GM19467 (cell line): Measurements from ENCODE around the gene ST6GALNAC3.

Experiments used
- ATAC-seq: cut with Tn5 transposase; IDR thresholded peaks from one replicate; pipeline ENCODE4 v1.9.1; 2021; ENCODE audit warnings: mild to moderate bottlenecking, moderate library complexity; ENCODE audit not compliant: unreplicated experiment

Gene ST6GALNAC3

DNA sequence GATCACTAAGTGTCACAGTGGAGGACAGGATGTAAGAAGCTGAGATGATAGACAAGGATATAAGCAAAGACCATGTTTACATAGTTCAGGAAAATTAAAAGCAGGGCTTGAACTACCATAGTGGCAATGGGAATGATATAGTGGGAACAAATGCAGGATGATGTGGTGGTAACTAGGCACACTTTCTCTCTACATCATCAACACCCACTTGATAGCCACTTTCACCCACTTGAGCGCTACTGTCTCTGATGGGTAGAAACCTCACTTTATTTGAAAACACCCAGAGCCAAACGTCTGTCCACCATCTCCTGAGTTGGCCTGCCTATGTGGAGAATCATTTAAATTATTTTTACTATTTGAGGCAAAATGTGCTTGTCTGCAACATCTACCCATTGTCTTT lies 487.7 kb downstream of the ST6GALNAC3 start:
- no peak for ATAC-seq

DNA sequence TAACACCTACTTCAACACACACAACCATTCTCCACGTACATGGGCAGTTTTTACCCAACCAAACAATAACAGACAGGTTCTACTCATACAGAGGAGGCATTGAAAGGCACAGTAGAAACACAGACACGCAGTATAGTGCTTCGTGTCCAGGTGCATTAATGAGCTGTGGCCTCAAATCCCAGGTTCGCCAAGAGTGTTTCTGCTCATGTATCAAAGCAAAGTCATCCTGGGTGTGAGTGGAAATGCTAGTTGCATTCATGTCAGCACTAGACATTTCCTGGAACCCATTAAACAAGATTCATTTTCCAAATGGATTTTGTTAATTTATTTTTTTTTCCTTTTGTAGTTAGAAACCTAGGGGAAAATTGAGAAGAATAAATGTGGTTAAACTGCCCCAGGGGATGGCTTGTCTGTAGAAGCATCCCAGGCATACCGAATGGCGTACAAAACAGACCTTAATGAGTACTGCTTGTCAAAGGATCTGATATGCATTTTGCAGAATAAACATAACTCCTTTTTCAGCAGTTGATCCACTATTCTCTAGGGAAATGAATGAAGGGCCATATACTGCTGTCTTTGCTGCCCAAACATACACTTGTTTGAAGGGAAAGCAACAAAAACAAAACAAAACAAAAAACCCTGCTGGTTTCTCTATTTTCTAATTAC lies 494.2 kb downstream of the ST6GALNAC3 start:
- no peak for ATAC-seq

DNA sequence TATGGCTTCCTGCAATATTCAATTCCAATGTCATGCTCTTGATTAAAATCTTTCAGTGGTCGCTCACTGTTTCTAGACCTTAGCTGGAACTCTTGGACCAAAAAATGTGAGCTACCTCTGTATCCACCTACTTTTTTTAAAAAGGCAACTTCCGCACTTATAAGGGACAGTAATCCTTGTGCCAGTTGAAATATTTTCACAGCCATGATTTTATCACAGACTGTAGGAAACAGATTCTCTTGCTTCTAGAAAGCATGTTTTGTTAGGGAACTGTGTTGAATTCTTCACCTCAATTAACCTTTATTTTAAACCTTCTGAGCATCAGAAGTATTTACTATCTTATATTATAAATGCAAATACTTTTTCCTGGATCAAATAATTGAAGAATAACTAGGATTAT lies 496.7 kb downstream of the ST6GALNAC3 start:
- no peak for ATAC-seq

- ATAC-seq, result no peak
These were observed 497.7 kb downstream of the ST6GALNAC3 start for GRCh38 chr1:76572229-76572628.

GRCh38 chr1:76576876-76577524 lies 502.5 kb downstream of the ST6GALNAC3 start:
- ATAC-seq, result no peak

DNA sequence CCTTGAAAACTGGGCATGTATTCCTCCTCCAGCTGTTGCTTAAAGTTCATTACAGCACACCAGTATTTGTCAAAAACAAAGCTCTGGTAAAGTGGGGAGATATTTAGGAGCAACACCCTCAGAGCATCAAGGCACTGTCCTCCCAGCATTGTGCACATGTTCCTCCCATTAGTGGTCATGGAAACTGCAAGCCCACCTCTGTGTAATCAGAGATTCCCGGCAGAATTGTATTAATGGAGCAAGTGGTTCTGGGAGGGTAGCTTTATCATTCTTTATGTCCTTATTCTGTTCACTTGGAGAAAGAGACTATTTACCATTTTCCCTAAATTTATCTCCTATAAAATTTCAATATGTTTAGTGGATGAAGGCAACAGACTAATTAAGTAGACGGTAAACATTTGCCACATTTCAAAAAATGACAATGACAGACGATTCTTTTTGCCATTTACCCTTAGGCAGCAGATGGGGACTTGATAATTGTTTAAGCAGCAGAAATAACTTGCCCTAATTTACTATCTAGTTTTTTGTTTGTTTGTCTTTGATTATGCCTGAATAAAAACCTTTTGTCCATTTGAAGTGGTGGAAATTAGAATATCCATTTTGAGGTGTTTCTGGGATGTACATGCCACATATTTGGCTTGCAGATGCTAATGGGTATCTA lies 503.1 kb downstream of the ST6GALNAC3 start:
- ATAC-seq, result no peak

GRCh38 chr1:76580206-76580605 lies 505.7 kb downstream of the ST6GALNAC3 start:
- no peak for ATAC-seq

DNA sequence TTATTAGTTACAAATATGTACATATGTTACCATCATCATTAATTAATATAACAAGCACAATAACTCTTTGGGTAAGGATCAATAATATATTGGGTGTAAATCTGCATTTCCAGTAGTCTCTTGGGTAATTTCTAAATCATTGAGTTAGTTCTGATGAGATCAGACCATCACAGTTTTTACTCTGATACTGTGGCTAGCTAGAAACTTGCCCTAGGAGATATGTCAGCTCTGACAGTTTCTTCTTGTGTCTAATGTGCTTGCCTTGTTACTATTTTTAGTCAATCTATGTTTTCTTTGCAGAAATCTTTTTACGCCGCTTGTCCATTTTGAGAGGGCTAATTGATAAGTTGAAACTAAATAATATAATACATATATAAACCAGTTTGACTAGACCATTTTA lies 507.2 kb downstream of the ST6GALNAC3 start:
- ATAC-seq, result no peak

- no peak for ATAC-seq
These were observed 508.8 kb downstream of the ST6GALNAC3 start for GRCh38 chr1:76583235-76583868.

- no peak for ATAC-seq
These were observed 509.4 kb downstream of the ST6GALNAC3 start for GRCh38 chr1:76583875-76584477.

DNA sequence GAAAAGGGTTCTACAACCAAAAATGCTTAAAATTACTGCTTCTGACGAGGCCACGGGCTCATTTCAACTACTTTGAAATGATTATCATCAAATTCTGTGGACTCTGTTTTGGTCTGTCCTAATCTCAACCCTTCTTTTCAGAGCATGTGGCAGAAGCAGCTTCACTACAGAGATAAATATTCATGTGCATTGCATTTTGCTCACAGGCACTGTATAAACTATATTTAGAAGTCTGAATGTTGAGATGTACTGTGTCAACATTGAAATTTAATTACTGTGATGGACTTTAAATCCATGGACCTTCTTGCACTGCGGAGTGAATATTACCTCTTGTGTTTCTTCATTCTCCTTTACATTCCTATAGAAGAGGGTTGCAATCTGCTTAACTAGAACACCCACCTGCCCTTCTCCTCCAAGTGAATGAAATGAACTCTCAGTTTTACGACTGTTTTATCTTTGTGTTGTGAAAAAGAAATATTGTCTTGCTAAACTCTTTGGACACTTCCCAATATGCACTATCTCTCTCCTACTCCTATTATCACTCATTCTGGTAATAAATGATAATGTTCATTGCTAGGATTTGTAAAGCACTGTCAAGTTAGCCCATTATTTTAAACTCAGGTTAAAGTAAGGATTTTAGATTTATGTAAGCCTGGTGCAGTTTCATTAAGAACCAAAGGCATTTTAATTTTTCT lies 511.6 kb downstream of the ST6GALNAC3 start:
- ATAC-seq, result no peak

DNA sequence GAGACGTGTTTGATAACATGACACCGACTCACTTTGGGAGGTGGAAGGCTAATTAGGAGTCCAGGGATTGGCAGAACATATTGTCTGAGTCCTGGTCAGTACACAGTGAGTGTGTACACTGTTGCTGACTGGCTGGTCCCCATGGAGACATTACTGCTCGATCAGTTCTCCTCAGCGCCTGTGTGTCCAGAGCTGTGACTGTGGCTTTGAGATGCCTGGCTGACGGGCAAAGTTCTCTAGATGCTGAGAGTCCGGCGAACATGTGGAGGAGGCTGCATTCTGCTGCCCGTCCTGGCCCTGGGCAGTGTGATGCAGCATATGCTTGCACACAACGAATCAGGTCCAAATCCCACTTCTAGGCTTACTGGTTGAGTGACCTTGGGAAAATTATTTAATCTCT lies 512.7 kb downstream of the ST6GALNAC3 start:
- no peak for ATAC-seq

GRCh38 chr1:76591461-76591860 lies 516.9 kb downstream of the ST6GALNAC3 start:
- no peak for ATAC-seq

GRCh38 chr1:76591963-76592362 lies 517.4 kb downstream of the ST6GALNAC3 start:
- ATAC-seq, result no peak

GRCh38 chr1:76593141-76593540 lies 518.6 kb downstream of the ST6GALNAC3 start:
- no peak for ATAC-seq

- ATAC-seq, result no peak
These were observed 519.1 kb downstream of the ST6GALNAC3 start for GRCh38 chr1:76593618-76594017.

DNA sequence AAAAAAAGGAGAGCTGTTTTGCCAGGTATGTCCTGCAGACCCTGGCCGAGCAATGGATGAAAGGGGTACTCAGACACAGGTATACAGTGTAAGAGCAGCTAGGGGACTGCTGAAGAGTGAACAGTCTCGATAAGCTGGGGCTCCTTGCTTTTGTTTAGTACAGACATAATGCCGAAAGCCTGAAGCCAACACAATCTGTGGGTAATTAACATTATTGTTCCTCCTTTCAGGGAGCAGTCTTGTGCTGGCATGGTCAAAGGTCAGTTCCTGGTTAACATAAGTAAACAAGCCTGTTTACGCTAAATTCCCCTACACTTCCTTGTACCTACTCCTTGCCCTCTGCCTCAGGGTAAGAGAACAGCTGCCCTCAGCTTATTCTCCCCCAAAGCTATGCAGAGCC lies 520.5 kb downstream of the ST6GALNAC3 start:
- ATAC-seq, result no peak

DNA sequence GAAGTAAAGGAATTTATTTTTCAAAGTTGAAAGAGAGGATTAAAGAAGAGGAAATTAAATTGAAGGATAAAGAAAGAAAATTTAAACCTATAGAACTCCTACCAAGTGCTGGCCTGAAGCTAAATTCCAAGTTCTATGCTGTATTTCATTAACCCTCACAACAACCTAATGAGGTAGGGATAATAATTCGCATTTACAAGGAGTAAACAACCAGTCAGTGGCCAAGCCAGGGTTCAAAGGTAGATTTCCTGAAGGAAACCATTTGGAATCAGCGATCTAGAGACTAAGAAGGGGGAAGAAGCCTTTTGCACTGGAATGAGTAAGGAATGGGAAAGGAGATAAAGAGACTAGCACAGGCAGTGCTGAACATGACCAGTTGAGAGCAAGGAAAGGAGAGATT lies 526.9 kb downstream of the ST6GALNAC3 start:
- no peak for ATAC-seq

DNA sequence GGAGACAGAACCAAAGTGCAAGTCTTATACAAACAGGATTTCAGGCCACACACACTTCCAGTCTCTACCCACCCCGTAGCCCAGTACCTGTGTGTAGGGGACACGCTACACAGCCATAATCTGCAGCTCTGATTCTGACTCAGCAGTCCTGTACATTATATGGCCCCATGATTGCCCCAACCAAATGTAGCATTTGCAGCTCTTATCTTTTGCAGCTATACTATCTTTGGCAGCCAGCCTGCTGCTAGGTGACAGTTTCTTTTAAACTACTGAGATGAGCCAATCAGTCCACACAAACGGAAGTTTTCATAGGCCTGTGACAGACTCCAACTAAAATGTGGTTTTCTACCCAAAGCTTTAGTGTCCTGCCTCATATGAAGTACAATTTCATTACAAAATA lies 533.2 kb downstream of the ST6GALNAC3 start:
- ATAC-seq, result no peak

GRCh38 chr1:76611770-76612445 lies 537.4 kb downstream of the ST6GALNAC3 start:
- ATAC-seq, result no peak
